AG04450 (cell line): ENCODE results near the gene OPCML. TPM values are rescaled to one million over a fixed set of nuclear protein-coding genes. Genes with fewer than 3 reads are reported as not detected.

Experiments used
- CTCF ChIA-PET: fragments of 300-600, 350-600 bp; formaldehyde crosslinking; extraction: SDS; loops from one replicate; lab custom pipeline; 2022; ENCODE audit warnings: antibody characterized with exemption, inconsistent platforms; lab: Charles Lee
- POLR2A ChIA-PET: fragments of 350-600 bp; formaldehyde crosslinking; extraction: SDS; loops from one replicate; lab custom pipeline; 2021; ENCODE audit warnings: antibody characterized with exemption, inconsistent platforms; lab: Yijun Ruan, JAX
- DNase-seq: peaks from one replicate; pipeline ENCODE4 v3.0.0-alpha.2; 2011; ENCODE audit warnings: low read depth, low spot score
- H3K27ac ChIP-seq: one replicate; pipeline ENCODE4 v1.5.1; 2012; ENCODE audit warnings: low read depth, low read length, control low read depth
- H3K27me3 ChIP-seq: one replicate; pipeline ENCODE4 v1.6.0; 2012; ENCODE audit warnings: low read length; ENCODE audit not compliant: control insufficient read depth, insufficient read depth
- H3K4me3 ChIP-seq: 2 replicates; pipeline ENCODE4 v1.5.1; 2011; ENCODE audit warnings: mild to moderate bottlenecking, low read depth, low read length, control low read depth
- H3K9me3 ChIP-seq: 2 replicates; pipeline ENCODE4 v1.5.1; 2012; ENCODE audit warnings: low read length; ENCODE audit not compliant: control insufficient read depth, insufficient read depth
- polyA plus RNA-seq: library from polyadenylated mRNA; depleted of rRNA; stranded (reverse); fragments of >200 nt; gene quantifications from 2 replicates; pipeline ENCODE4 v1.2.3, GENCODE V29; 2011
- TF ChIP-seq, protein P1 (sequence below): IDR thresholded peaks from 2 replicates; pipeline ENCODE4 v1.5.1; 2011; ENCODE audit warnings: low read depth, low read length, control low read depth, inconsistent platforms

Gene OPCML
- polyA plus RNA-seq, 1 experiment: 1.1 TPM

DNA sequence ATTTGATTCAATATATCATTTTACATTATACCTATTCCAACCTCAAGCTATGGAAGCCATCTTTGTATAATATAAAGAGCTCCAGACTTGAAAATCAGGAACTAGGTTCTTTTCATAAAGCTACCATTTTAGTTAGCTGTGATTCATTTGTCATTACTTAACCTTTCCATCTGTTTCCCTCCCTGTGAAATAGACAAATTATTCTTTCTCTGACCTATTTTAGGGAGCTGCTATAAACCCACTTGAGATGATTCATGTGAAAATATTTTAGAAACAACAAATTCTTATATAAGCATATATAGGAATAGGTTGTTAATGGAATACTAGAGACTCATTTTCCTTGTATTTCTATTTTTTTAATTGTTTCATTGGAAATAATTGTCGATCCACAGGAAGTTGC lies 1012.1 kb downstream of the OPCML start:
- H3K27me3 ChIP-seq: no peaks in the 10 kb centered on the region
- no peaks in the 10 kb centered on the region for H3K9me3 ChIP-seq
- DNase-seq: no peak
- TF ChIP-seq, protein P1, sequence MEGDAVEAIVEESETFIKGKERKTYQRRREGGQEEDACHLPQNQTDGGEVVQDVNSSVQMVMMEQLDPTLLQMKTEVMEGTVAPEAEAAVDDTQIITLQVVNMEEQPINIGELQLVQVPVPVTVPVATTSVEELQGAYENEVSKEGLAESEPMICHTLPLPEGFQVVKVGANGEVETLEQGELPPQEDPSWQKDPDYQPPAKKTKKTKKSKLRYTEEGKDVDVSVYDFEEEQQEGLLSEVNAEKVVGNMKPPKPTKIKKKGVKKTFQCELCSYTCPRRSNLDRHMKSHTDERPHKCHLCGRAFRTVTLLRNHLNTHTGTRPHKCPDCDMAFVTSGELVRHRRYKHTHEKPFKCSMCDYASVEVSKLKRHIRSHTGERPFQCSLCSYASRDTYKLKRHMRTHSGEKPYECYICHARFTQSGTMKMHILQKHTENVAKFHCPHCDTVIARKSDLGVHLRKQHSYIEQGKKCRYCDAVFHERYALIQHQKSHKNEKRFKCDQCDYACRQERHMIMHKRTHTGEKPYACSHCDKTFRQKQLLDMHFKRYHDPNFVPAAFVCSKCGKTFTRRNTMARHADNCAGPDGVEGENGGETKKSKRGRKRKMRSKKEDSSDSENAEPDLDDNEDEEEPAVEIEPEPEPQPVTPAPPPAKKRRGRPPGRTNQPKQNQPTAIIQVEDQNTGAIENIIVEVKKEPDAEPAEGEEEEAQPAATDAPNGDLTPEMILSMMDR: no peak
- no peak overlapping the region for H3K4me3 ChIP-seq
- no peak overlapping the region for H3K27ac ChIP-seq
- ChIA-PET POLR2A (no interaction called here), CTCF (interaction anchor here (1.1 kb wide), 1 partner anchor 421 kb away, joined by 3 read pairs; no protein-coding TSS in a partner anchor)

DNA sequence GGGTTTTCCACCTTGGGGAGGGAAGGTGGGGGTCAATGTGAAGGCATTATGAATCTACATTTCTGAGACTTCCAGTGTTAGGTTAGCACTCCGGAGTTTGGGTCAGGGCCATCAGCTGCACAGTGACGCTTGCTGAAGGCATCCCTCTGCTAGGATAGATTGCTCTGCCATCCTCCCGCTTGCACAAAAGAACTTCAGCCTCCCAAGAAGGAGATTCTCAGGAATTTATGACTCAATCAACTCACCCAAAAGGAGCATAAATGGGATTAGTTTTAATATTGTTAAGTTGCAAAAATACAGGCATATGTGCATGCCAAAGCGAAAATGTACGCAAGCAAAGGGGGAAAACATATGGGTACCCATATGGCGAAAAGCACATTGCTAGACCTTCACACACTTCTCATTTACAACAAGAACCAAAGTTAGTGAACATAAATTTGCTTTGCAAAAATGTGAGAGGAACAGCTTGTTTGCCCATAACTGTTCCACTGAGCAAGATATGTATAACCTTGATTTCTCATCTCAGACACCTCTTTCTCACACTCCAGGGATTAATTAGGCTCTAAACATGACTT lies 1013.0 kb downstream of the OPCML start:
- no peak for DNase-seq
- no peaks in the 10 kb centered on the region for H3K27me3 ChIP-seq
- no peak overlapping the region for H3K4me3 ChIP-seq
- POLR2A ChIA-PET: no interaction called here
- CTCF ChIA-PET: interaction anchor here (1.1 kb wide), 1 partner anchor 422 kb away, joined by 3 read pairs; no protein-coding TSS in a partner anchor
- no peaks in the 10 kb centered on the region for H3K9me3 ChIP-seq
- no peak overlapping the region for H3K27ac ChIP-seq
- TF ChIP-seq, protein P1: no peak

DNA sequence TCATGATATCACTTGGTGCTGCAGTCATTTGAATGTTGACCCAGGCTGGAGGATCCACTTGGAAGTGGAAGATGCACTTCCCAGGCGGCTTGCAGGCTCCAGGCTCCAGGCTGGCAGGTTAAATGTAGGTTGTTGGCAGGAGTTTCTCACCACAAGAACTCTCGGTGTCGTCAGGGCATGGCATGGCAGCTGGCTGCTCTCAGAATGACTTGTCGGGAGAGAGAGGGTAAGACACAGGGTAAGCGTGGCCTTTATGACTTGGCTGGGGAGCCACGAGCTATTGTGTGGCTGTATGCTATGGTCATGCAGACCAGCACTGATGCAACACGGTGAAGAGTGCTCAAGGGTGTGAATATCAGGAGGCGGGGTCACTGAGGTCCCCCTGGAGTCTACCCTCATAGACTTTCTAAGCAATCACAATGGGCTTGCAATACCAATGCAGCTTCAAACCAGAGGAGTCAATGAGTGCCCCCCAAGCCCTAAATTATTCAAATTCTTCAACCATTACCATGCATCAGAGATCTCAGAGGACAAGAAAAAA lies 1027.7 kb downstream of the OPCML start:
- Histone ChIP-seq H3K27ac (no peak overlapping the region), H3K27me3 (no peaks in the 10 kb centered on the region), H3K4me3 (no peak overlapping the region), H3K9me3 (no peaks in the 10 kb centered on the region; the same call in 1 of the 2 replicates)
- no peak for DNase-seq
- POLR2A ChIA-PET: no interaction called here
- CTCF ChIA-PET: no interaction called here
- TF ChIP-seq, protein P1: no peak

DNA sequence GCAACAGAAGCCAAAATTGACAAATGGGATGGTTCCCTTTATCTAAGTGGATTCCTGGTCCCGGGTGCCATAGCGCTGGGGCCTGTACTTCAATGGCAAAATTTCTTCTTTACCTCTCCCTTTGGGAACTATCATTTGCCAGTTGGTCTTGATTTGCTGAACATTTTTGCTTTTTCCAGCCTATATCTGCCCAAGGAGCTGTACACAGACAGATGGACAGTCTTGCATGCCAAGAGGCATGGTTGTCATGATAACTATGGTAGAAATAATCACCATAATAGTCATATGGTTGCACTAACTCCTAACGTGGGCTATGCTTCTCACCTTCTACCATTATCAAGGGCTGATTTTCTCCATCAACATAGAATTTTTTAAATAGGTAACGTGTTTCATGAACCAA lies 1030.9 kb downstream of the OPCML start:
- Histone ChIP-seq H3K9me3 (no peaks in the 10 kb centered on the region), H3K27me3 (no peaks in the 10 kb centered on the region), H3K4me3 (no peak overlapping the region), H3K27ac (no peak overlapping the region)
- DNase-seq: no peak
- POLR2A ChIA-PET: no interaction called here
- CTCF ChIA-PET: no interaction called here
- TF ChIP-seq, protein P1: no peak

DNA sequence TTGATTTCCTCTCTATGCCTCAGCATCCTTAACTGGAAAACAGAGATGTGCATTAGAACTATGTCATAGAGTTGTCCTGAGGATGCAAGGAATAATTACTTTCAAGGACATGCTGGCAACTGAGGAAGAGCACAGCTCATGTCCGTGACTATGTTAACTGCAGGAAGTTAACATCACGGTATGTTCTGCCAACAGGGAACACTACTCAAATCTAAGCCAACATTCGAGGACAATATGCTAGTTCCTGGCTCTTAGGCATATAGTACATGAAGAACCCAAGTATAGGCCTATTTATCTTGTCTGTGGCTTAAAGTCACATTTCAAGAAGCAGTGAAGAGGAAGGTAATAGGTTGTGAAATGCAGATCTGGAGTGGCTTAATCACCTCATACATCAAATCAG lies 1032.6 kb downstream of the OPCML start:
- CTCF ChIA-PET: no interaction called here
- DNase-seq: no peak
- no peaks in the 10 kb centered on the region for H3K9me3 ChIP-seq
- no peak overlapping the region for H3K27ac ChIP-seq
- H3K27me3 ChIP-seq: no peaks in the 10 kb centered on the region
- no peak overlapping the region for H3K4me3 ChIP-seq
- TF ChIP-seq, protein P1: no peak
- POLR2A ChIA-PET: no interaction called here
